ENCODE measurements around the gene GRIA1.

DNA sequence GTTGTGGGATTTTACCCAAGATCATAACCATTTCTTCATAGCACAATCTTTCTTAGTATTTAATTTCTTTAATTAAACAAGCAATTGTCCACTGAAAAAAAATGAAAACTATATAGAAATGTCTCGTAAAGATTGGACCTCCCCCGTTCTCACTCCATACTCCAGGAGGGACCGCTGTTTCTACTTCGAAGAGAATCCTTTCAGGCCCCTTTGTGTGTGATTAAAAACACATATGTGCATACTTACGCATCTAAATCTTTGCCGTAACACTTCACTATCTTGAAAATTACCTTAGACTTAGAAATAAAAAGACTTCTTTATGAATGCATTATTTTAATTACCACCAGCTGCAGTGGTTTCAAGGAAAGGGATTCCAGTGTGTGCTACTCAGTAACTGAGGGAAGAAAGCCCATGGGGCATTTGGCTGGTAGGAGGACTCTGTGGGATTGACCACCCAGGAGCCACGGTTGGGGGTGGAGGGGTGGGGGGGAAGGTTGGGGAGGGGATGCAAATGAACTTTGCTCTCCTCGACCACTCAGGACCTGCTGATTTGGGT, 339.1 kb downstream of the GRIA1 start:
- TF ChIP-seq, protein P1, sequence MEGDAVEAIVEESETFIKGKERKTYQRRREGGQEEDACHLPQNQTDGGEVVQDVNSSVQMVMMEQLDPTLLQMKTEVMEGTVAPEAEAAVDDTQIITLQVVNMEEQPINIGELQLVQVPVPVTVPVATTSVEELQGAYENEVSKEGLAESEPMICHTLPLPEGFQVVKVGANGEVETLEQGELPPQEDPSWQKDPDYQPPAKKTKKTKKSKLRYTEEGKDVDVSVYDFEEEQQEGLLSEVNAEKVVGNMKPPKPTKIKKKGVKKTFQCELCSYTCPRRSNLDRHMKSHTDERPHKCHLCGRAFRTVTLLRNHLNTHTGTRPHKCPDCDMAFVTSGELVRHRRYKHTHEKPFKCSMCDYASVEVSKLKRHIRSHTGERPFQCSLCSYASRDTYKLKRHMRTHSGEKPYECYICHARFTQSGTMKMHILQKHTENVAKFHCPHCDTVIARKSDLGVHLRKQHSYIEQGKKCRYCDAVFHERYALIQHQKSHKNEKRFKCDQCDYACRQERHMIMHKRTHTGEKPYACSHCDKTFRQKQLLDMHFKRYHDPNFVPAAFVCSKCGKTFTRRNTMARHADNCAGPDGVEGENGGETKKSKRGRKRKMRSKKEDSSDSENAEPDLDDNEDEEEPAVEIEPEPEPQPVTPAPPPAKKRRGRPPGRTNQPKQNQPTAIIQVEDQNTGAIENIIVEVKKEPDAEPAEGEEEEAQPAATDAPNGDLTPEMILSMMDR (IDR thresholded peaks at IDR 0.05; ENCODE audit: low read depth, low read length), result no peak
- no peak for TF ChIP-seq EZH2phosphoT487 (IDR thresholded peaks at IDR 0.05; ENCODE audit: low read depth)
